Naive B cell (primary cell): ENCODE data around the gene MOSPD3. TPM values are rescaled to one million over a fixed set of nuclear protein-coding genes. Genes with fewer than 3 reads are reported as not detected.
"Not testable (repeated sequence)": the region's sequence is repeated elsewhere in the genome, so short reads cannot be mapped to it uniquely, and the experiment has no call there.

Source experiments
- ATAC-seq, 2 donors: fragments of 150-1000 bp; cut with Tn5 transposase; 2 replicates each; pipeline ENCODE4 v1.10.0; 2021; ENCODE audit warnings: low read depth in 2 of 2, mild to moderate bottlenecking in 2 of 2, moderate library complexity in 2 of 2
- DNase-seq: peaks from one replicate; pipeline ENCODE4 v3.0.0; 2022
- H3K27ac Mint-ChIP-seq, 6 donors: one replicate each; pipeline ENCODE4 v1.8.0; 2020 to 2022; ENCODE audit warnings: mild to moderate bottlenecking in 6 of 6, mixed read lengths in 6 of 6, moderate library complexity in 5 of 6, inconsistent platforms in 2 of 6
- H3K27me3 Mint-ChIP-seq, 3 donors: one replicate each; pipeline ENCODE4 v1.8.0; 2021 to 2022; ENCODE audit warnings: mixed read lengths in 3 of 3, mild to moderate bottlenecking in 1 of 3
- H3K36me3 Mint-ChIP-seq, 2 donors: one replicate each; pipeline ENCODE4 v1.8.0; 2020 to 2022; ENCODE audit warnings: mixed read lengths in 2 of 2, inconsistent platforms in 1 of 2, mild to moderate bottlenecking in 1 of 2
- H3K4me1 Mint-ChIP-seq, 3 donors: one replicate each; pipeline ENCODE4 v1.8.0; 2020 to 2022; ENCODE audit warnings: mixed read lengths in 3 of 3, inconsistent platforms in 1 of 3, mild to moderate bottlenecking in 1 of 3, moderate library complexity in 1 of 3
- H3K4me3 Mint-ChIP-seq, 8 donors: one replicate each; pipeline ENCODE4 v1.8.0; 2020 to 2022; ENCODE audit warnings: mild to moderate bottlenecking in 8 of 8, mixed read lengths in 8 of 8, moderate library complexity in 8 of 8, inconsistent platforms in 2 of 8
- H3K9me3 Mint-ChIP-seq, 7 donors: one replicate each; pipeline ENCODE4 v1.8.0; 2020 to 2022; ENCODE audit warnings: mixed read lengths in 7 of 7, mild to moderate bottlenecking in 5 of 7, inconsistent platforms in 2 of 7, moderate library complexity in 1 of 7
- polyA plus RNA-seq, 6 donors: library from polyadenylated mRNA; unstranded; fragments of 300-500 nt; fragmentation: Illumina TruSeq; gene quantifications; one replicate each; pipeline ENCODE4 v1.2.3, GENCODE V29; 2021; ENCODE audit warnings: low read depth in 6 of 6

The MOSPD3 gene
- polyA plus RNA-seq, 6 donors from 2014 or later: 7.7 to 18.2 (median 13.1) TPM

GRCh38 chr7:100655908-100656674 lies 43.8 kb downstream of the MOSPD3 start, which contains the start of gene ACTL6B:
TSS of gene ACTL6B (minus strand) at chr7:100656448. CDS start at chr7:100656354, 94 bp downstream.
- peaks cover 0 to 7% (median 5%) of the 10 kb centered on the region in 3 donors for H3K4me1 Mint-ChIP-seq
- peak within 1 kb of the TSS in 1 of 8 donors; percentile 47 for H3K4me3 Mint-ChIP-seq
- peaks cover 34 to 71% (median 52%) of the 10 kb centered on the region in 3 donors for H3K27me3 Mint-ChIP-seq
- DNase-seq (no peak), ATAC-seq (peak; percentile 48 to 56)
- peak within 1 kb of the TSS in 1 of 6 donors; percentile 51 for H3K27ac Mint-ChIP-seq
- H3K36me3 Mint-ChIP-seq: peaks cover 0 to 10% of the 10 kb centered on the region in 2 donors
- peaks cover 0 to 3% (median 0%) of the 10 kb centered on the region in 7 donors for H3K9me3 Mint-ChIP-seq

GRCh38 chr7:100662194-100662776 lies 49.9 kb downstream of the MOSPD3 start:
- not testable (repeated sequence) for DNase-seq, H3K9me3 Mint-ChIP-seq, H3K27ac Mint-ChIP-seq, ATAC-seq, H3K4me3 Mint-ChIP-seq, H3K36me3 Mint-ChIP-seq, H3K4me1 Mint-ChIP-seq
- H3K27me3 Mint-ChIP-seq: peaks cover 18 to 48% (median 19%) of the 10 kb centered on the region in 3 donors

Other genes with a start within 250 kb of the MOSPD3 start
- gene PILRA, start 239.1 kb upstream of the MOSPD3 start, polyA plus RNA-seq: 1 to 10 TPM in 1 of 6 donors, under 1 TPM in 4, not detected in 1; 0.53 to 1.8 (median 0.53) TPM
- 10 to 100 TPM in 5 of 6 donors, 1 to 10 TPM in 1; 9.4 to 24.9 (median 13.3) TPM for gene ZCWPW1, start 183.8 kb upstream of the MOSPD3 start, polyA plus RNA-seq
- gene MEPCE, start 182.7 kb upstream of the MOSPD3 start, polyA plus RNA-seq: 10 to 100 TPM; 10.9 to 24.6 (median 19.5) TPM
- gene PPP1R35, start 176.0 kb upstream of the MOSPD3 start, polyA plus RNA-seq: 10 to 100 TPM; 21.8 to 46.8 (median 27.5) TPM
- under 1 TPM in 1 of 6 donors, not detected in 5; 0.45 TPM for gene SPACDR, start 148.3 kb upstream of the MOSPD3 start, polyA plus RNA-seq
- 10 to 100 TPM; 17.5 to 23.6 (median 20.7) TPM for gene TSC22D4, start 133.3 kb upstream of the MOSPD3 start, polyA plus RNA-seq
- gene NYAP1, start 128.6 kb upstream of the MOSPD3 start, polyA plus RNA-seq: not detected
- 1 to 10 TPM in 5 of 6 donors, not detected in 1; 3.1 to 5.9 (median 4.1) TPM for gene AGFG2, start 73.3 kb upstream of the MOSPD3 start, polyA plus RNA-seq
- not detected for gene SAP25, start 38.6 kb upstream of the MOSPD3 start, polyA plus RNA-seq
- 100 to 1,000 TPM in 4 of 6 donors, 10 to 100 TPM in 2; 81.4 to 172 (median 106) TPM for gene LRCH4, start 26.4 kb upstream of the MOSPD3 start, polyA plus RNA-seq
- gene FBXO24, start 26.2 kb upstream of the MOSPD3 start, polyA plus RNA-seq: 1 to 10 TPM in 2 of 6 donors, under 1 TPM in 3, not detected in 1; 0.13 to 1.7 (median 0.89) TPM
- 1 to 10 TPM in 1 of 6 donors, under 1 TPM in 4, not detected in 1; 0.23 to 1.1 (median 0.86) TPM for gene PCOLCE, start 10.2 kb upstream of the MOSPD3 start, polyA plus RNA-seq
- gene TFR2, start 29.0 kb downstream of the MOSPD3 start, polyA plus RNA-seq: 1 to 10 TPM in 1 of 6 donors, under 1 TPM in 3, not detected in 2; 0.58 to 1.3 (median 0.65) TPM
- not detected for gene ACTL6B, start 43.9 kb downstream of the MOSPD3 start, polyA plus RNA-seq
- gene GNB2, start 61.2 kb downstream of the MOSPD3 start, polyA plus RNA-seq: 10 to 100 TPM; 46.2 to 65.4 (median 56.2) TPM
- gene GIGYF1, start 81.7 kb downstream of the MOSPD3 start, polyA plus RNA-seq: 1 to 10 TPM in 4 of 6 donors, under 1 TPM in 2; 0.69 to 2.9 (median 1.2) TPM
- 10 to 100 TPM; 25.3 to 41.0 (median 34.6) TPM for gene POP7, start 93.6 kb downstream of the MOSPD3 start, polyA plus RNA-seq
- gene EPO, start 107.9 kb downstream of the MOSPD3 start, polyA plus RNA-seq: not detected
- gene ZAN, start 121.1 kb downstream of the MOSPD3 start, polyA plus RNA-seq: not detected
- under 1 TPM in 4 of 6 donors, not detected in 2; 0.19 to 0.69 (median 0.47) TPM for gene EPHB4, start 215.0 kb downstream of the MOSPD3 start, polyA plus RNA-seq
- gene SLC12A9, start 240.2 kb downstream of the MOSPD3 start, polyA plus RNA-seq: 10 to 100 TPM in 4 of 6 donors, 1 to 10 TPM in 2; 7.8 to 13.1 (median 11.5) TPM